GM21423 (cell line): ENCODE measurements around the gene DOCK9.

Source experiments
- ATAC-seq: cut with Tn5 transposase; IDR thresholded peaks from one replicate; pipeline ENCODE4 v1.9.1; 2021; ENCODE audit warnings: mild to moderate bottlenecking, moderate library complexity; ENCODE audit not compliant: unreplicated experiment

DOCK9 gene

DNA sequence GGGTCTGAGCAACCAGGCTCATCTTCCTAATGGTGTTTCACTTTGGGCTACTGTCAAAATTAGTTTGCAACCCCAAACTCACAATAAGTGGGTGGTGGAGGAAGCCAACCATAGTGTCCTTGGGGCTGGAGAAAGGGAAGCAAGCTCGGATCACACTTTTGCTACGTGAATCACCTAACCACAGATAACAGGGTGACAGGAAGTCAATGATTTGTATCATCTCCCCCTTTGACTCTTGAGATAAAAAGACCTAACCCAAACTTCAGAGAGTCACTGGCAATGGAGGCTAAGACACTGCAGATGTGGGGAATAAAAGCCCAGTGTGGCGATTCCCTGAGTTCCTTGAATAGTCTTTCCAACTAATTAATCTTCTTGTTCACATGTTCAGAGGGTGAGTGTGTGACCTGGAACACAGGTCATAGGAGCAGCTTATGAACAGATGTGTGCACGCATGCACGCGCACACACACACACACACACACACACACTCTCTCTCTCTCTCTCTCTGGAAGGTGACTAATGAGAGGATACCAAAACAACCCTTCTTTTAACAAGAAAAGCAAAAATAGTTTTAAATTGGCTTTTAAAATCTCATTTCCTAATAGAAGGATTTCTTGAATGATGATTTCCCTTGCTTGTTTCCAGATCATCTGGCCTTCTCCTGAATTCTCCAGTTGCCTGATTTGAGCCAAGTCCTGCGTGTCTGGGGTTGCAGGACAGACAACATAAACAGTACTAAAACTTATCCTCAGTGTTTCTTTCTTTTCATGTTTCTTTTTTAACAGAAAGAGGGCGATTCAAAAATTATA lies 21.2 kb upstream of the DOCK9 start:
- no peak for ATAC-seq

DNA sequence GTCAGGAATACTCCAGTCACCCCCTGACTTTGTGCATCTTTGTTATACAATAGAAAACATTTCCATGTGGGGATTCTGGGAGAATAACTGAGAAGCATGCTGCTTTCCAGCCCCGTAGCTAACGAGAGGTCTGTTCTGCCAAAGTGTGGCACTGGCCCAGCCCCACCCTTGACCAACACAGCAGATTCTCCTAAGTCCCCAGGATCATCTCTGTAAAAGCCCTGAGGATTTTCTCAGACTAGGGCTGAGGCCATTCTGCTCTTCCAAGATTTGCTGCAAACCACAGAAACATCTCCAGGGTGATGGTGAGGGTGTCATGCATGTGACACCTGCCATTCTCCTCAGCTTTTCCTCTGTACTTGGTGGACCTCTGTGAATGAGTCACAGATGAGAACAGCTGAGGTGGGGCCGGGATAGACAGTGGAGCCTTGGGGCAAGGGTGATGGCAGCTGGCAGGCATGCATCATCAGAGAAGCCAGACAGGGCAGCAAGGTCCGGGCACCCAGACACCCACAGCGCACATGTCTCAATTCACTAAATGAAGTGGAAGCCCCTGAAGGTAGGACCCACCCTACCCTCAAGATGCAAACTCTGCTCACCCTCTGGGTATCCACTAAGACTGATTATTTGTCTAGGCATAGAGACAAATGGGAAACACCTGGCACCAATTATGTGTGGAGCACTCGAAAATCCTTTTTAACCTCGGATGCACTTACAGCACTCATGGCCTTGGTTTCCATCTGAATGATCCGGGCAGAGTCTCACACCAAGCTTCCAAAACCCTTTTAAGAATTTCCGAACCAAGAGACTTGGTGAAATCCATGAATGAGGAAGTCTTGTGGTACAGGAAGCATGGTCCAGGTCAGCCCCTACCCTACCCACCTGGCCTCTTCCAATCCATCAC lies 20.1 kb upstream of the DOCK9 start:
- ATAC-seq = no peak

DNA sequence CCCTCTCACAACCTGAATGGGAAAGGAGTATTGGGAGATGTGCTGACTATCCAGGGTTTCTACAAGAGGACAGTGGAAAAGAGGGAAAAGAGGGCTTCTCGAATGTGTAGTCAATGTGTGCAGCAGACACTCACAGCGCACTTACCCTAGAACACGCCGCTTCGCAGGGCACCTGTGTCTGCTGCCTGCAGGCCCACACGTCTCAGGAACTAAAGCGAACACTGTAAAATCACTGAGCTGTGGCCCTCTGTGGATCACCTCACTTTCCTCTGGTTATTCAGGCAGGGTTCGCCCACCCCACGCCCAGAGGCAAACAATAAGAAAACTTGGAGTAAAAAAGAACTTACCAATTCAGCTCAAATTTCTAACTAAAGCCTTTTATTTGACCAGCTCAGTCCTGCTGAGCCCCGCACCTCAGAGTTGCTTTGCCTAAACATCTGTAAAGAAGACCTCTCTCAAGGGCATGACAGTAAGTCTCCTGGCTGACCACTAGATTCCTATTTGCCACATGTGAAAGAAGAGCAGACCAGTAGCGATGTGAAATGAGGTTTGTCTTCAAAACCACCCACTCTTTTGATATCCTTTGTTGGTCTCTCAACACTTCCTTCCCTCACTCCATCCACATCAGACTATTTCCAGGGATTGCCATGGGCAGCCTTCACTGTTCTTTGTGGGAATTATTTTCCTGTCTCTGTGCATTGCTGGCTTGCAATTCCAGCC lies 19.3 kb upstream of the DOCK9 start:
- ATAC-seq = no peak

GRCh38 chr13:98996046-98996445 lies 18.2 kb upstream of the DOCK9 start:
- ATAC-seq = no peak

DNA sequence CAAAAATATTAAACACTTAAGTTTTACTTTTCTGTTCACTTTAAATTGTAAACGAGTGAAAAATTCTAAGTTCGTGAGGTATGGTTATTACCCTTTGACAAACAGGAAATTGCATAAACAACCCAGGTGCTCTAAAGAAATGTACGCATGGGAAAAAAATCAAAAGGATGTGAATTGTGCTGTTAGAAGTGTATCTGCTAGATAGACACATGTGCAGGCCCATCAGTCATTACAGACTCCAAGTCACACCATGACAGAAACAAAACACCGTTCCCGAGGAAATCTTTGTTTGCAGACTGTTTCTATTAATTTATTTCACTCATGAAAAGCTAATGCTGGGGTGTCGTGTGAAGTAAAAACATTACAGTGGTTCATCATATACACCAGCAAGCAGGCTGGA lies 17.0 kb upstream of the DOCK9 start:
- no peak for ATAC-seq

GRCh38 chr13:98994080-98994479 lies 16.2 kb upstream of the DOCK9 start:
- no peak for ATAC-seq

DNA sequence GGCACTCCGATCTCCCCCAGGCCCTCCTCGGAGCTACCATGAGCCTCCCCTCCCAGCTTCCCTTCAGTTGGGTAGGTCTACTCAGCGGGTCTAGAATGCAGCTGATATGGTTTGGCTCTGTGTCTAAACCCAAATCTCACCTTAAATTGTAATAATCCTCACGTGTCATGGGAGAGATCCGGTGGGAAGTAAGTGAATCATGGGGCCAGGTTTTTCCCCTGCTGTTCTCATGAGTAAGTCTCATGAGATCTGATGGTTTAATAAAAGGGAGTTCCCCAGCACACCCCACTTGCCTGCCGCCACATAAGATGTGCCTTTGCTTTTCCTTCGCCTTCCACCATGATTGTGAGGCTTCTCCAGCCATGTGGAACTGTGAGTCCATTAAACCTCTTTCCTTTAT lies 14.5 kb upstream of the DOCK9 start:
- no peak for ATAC-seq

- ATAC-seq = no peak
Observed at GRCh38 chr13:98990701-98991100, 12.8 kb upstream of the DOCK9 start.

DNA sequence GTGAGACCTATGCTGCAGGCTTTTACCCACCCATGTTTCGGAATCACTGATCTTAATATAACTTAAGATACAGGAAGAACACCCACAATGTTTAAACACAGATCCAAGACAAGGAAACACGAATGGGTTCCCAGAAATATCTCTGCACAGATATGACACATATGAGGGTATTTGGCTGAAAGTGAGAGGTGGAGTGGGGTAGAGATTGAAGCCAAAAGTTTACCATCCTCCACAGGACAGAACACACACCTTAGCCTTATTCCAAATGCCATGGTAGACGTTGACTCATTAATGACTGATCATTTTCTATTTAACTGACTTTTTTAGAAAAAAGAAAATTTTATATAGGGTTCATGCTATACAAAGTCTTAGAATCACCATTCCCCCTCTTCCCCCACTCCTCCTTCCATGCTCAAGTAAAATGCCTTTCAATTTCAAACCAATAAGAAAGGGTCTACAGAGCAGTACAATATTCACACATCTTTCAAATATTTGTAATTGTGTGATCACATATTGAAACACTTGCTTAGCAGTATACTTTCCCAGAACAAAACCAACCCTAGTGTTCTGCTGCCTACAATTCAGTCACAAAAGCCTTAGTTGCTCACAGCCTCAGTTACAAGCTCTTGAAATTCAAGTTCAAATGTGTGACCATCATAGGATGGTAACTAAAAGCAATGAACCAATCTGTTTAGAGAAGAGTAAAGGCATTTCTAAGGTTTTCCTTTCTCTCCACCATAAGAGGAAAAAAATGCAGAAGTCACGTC lies 11.8 kb upstream of the DOCK9 start:
- ATAC-seq = no peak

- no peak for ATAC-seq
Observed at GRCh38 chr13:98988780-98989179, 10.9 kb upstream of the DOCK9 start.

DNA sequence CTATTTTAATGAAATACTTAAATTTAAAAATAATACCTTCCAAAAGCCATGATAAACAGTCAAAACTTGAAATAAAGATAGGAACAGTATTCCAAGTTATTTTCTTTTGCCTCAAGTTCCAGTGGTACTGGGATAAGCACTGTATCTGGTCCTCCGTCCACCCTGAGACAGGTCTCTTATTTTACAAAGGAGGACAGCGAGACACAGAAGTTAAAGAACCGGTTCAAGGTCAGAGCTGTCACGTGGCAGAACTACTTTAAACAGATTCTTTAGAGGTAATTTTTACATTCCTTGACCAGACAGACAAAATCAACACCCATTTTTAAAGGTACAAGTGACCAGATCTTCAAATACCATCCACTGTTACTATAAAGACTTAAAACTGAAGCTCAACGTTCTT lies 10.4 kb upstream of the DOCK9 start:
- no peak for ATAC-seq

GRCh38 chr13:98987275-98987674 lies 9.4 kb upstream of the DOCK9 start:
- no peak for ATAC-seq

DNA sequence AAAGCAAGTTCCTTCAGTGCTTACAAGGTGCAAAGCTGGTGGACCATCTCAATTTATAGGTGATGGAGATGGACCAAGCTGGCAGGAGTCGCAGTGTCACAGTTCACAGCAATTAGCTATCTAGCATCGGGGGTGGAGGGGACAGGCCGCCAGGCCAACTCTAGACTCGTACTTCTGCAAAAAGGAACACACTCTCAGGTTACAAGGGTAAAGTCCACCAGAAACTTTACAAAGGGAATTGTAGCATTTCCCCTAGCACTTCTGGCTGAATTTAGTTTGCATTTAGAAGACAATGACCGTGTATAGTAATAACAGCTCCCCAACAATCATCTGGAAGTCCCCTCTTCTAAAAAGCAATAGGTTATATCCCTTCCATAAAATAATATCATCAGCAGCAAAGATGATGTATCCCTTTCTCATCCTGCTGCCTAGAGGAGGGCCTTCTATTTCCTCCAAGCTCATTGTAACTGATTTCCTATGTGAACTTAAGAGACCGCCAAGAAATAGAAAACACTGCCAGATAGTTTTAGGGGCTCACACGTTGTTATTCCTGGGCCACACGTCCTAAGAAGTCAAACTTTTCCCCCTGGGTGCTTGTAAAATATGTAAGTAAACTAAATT lies 8.5 kb upstream of the DOCK9 start:
- no peak for ATAC-seq

GRCh38 chr13:98985591-98985990 lies 7.7 kb upstream of the DOCK9 start:
- no peak for ATAC-seq

DNA sequence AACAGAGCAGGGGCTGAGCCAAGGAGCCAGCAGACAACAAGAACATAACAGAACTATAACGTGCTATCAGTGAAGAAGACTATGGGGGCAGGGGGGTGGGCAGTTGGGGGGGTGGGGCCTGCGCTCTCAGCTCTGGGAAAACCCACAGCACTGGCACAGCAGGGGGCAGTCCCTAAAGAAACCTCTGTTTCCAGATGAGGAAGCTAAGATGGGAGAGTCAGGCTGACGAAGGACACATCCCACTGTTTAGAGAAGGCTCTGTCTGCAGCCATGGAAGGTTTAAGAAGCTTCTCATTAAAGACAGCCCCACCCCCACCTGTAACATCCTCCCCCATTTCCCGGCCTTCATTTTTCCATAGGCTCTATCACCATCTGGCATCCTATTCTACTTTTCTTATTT lies 7.1 kb upstream of the DOCK9 start:
- ATAC-seq = no peak

- ATAC-seq = no peak
Observed at GRCh38 chr13:98984118-98984517, 6.3 kb upstream of the DOCK9 start.

DNA sequence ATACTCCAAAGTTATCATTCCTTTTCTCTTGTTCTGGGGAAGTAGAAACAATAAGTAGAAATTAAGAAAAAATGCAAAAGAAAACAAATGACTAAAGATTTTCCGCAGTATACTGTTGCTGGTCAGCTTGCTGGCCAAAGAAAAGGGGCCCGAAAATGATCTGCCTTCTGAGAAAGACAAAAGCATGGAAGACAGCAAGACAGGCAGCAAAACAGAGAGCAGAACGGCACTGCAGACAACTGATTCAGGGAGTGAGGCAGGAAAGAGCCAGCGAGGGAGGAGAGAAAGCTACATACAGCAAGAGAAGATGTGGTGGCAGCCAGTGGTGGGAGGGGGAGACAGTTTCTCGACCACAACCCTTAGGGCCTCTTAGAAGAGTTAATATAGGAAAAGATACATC lies 5.3 kb upstream of the DOCK9 start:
- no peak for ATAC-seq

GRCh38 chr13:98981369-98982080 lies 3.7 kb upstream of the DOCK9 start:
- ATAC-seq = no peak

DNA sequence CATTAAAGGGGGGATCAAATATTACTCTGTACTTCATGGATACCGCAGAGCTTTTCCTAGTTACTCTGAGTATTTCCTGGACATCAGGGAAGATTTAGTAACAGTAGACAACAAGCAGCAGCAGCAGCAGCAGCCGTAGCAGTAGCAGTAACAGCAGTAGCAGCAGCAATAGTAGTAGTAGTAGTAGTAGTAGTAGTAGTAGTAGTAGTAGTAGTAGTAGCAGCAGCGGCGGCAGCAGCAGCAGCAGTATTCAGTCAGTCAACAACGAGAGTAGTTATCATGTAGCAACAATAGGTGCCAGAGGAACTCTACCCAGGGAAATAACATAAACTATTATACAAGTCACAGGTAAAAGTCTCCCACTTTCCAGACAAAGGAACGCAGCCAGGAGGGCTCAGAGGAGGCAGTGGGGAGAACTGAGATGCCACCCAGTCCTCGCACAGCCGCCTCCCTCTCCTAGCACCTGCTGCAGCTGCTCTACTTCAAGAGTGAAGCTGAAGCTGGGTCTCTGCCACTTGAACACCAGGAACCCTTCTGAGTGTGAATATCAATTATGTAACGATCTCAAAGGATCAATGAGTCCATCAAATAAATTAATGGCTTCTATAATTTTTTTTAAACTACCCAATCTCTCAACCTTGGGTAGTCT lies 1.3 kb upstream of the DOCK9 start:
- no peak for ATAC-seq
